Nephron progenitor cell (in vitro differentiated cells): ENCODE results near the gene VDAC2.
"Not testable (repeated sequence)": the region's sequence is repeated elsewhere in the genome, so short reads cannot be mapped to it uniquely, and the experiment has no call there.

Experiments
- DNase-seq: peaks from one replicate; pipeline ENCODE4 v3.0.0; 2021
- H3K27ac Mint-ChIP-seq: 2 replicates; pipeline ENCODE4 v1.8.0; 2021; ENCODE audit warnings: mild to moderate bottlenecking, moderate library complexity, mixed read lengths
- H3K27me3 Mint-ChIP-seq: 2 replicates; pipeline ENCODE4 v1.8.0; 2021; ENCODE audit warnings: mild to moderate bottlenecking, low read depth, mixed read lengths; ENCODE audit not compliant: poor library complexity
- H3K36me3 Mint-ChIP-seq: 2 replicates; pipeline ENCODE4 v1.8.0; 2021; ENCODE audit warnings: low read depth, mixed read lengths
- H3K4me1 Mint-ChIP-seq: 2 replicates; pipeline ENCODE4 v1.8.0; 2021; ENCODE audit warnings: mixed read lengths
- H3K4me3 Mint-ChIP-seq: 2 replicates; pipeline ENCODE4 v1.8.0; 2021; ENCODE audit warnings: mild to moderate bottlenecking, moderate library complexity, mixed read lengths
- H3K9me3 Mint-ChIP-seq: 2 replicates; pipeline ENCODE4 v1.8.0; 2021; ENCODE audit warnings: mild to moderate bottlenecking, moderate library complexity, mixed read lengths
- TF ChIP-seq, protein P1 (sequence below): fragments of 200-600 bp; sonication (generic); IDR thresholded peaks from 2 replicates; pipeline ENCODE4 v1.5.0; 2021; ENCODE audit warnings: antibody characterized with exemption

The VDAC2 gene

DNA sequence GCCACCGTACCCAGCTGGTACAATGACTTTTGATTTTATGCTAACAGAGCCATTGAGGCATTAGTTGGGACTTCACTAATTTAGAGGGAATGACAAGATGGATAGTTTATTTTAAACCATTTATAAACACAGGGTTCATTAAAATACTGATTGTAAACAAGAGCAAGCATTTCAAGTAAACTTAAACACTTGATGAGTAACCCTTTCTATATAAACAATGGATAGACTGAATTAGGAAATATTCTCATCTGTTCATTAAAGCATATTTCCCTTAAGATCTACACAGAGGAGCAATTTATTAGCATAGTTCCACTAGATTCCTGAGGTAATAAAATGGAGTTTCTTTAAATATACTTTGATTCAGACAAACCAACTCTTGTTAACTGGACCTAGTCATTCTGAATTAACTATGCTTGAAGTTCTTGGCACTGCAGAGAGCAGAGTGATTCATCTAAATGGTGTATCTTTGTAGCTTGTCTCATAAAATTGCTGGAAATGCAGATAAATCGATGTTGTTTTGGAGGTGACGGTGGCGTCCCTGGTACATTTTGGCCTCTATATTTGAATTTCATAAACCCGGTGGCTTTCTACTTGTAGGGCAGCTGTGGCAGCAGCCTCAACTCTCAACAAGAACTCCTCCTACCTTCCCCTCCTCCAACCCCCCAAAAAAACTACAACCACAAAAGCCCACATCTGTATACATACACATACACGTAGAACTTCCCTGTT lies 15.4 kb upstream of the VDAC2 start:
- DNase-seq = no peak
- H3K36me3 Mint-ChIP-seq = peaks cover 18% of the 10 kb centered on the region
- peaks cover 27% of the 10 kb centered on the region for H3K4me1 Mint-ChIP-seq
- H3K27ac Mint-ChIP-seq = no peak overlapping the region
- no peaks in the 10 kb centered on the region for H3K9me3 Mint-ChIP-seq
- H3K27me3 Mint-ChIP-seq = peaks cover 6% of the 10 kb centered on the region
- no peak overlapping the region for H3K4me3 Mint-ChIP-seq
- TF ChIP-seq, protein P1, sequence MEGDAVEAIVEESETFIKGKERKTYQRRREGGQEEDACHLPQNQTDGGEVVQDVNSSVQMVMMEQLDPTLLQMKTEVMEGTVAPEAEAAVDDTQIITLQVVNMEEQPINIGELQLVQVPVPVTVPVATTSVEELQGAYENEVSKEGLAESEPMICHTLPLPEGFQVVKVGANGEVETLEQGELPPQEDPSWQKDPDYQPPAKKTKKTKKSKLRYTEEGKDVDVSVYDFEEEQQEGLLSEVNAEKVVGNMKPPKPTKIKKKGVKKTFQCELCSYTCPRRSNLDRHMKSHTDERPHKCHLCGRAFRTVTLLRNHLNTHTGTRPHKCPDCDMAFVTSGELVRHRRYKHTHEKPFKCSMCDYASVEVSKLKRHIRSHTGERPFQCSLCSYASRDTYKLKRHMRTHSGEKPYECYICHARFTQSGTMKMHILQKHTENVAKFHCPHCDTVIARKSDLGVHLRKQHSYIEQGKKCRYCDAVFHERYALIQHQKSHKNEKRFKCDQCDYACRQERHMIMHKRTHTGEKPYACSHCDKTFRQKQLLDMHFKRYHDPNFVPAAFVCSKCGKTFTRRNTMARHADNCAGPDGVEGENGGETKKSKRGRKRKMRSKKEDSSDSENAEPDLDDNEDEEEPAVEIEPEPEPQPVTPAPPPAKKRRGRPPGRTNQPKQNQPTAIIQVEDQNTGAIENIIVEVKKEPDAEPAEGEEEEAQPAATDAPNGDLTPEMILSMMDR = no peak

DNA sequence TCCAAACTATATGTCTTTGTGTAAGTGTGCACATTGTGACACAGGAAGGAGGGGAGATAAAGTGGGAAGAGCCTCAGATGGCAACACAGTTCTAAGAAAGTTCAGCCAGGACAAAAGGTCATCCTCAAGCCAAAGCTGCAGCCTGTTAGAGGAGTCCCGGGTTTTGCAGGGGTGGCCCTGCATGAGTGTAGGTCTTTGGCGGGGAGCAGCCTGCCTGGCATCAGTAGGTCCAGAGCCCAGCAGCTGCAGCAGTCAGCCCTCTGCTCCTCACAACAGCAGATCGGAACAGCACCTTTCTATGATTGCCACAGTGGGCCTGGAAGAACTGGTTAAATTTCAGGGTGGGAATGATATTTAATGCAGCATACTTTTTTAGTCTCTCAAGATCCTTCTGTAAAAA lies 13.5 kb upstream of the VDAC2 start:
- TF ChIP-seq, protein P1 = no peak
- H3K27me3 Mint-ChIP-seq = peaks cover 15% of the 10 kb centered on the region
- H3K9me3 Mint-ChIP-seq = no peaks in the 10 kb centered on the region
- DNase-seq = no peak
- peaks cover 21% of the 10 kb centered on the region for H3K4me1 Mint-ChIP-seq
- H3K27ac Mint-ChIP-seq = no peak overlapping the region
- H3K36me3 Mint-ChIP-seq = peaks cover 18% of the 10 kb centered on the region
- H3K4me3 Mint-ChIP-seq = no peak overlapping the region

DNA sequence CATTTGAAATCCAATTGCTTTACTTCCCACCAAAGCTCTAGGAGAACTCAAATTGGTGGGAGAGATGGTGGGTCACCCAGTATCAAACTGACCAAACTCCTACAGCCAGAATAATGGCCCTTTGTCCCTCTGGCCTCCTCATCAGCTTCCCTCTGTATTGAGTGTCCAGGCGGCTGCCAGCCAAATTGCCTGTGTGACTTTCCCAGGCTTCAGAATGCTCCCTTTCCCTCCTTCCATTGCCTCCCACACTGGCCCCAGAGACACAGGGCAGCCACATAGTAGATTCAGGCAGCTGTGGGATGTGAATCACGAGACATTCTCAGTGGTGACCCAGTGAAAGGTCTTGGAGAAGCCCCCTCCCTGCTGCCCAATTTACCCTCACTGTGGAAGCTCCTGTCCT lies 12.7 kb upstream of the VDAC2 start:
- no peak for DNase-seq
- Mint-ChIP-seq H3K4me1 (peaks cover 23% of the 10 kb centered on the region), H3K27ac (peak overlapping the region; percentile 44), H3K4me3 (no peak overlapping the region), H3K36me3 (peaks cover 18% of the 10 kb centered on the region), H3K27me3 (peaks cover 19% of the 10 kb centered on the region), H3K9me3 (no peaks in the 10 kb centered on the region)
- TF ChIP-seq, protein P1 = no peak

DNA sequence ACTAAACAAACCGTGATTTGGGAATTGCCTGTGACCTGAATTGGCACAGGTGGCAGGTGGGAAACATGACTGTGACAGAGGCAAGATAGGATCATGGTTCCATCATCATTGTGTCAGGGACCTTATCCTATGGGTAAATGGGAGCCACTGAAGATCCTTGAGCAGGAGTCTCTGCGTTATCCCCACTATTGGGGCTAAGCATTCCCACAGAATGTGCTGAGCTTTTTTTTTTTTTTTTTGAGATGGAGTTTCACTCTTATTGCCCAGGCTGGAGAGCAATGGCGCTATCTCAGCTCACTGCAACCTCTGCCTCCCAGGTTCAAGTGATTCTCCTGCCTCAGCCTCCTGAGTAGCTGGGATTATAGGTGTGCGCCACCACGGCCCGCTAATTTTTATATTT lies 10.6 kb upstream of the VDAC2 start:
- not testable (repeated sequence) for H3K27ac Mint-ChIP-seq, DNase-seq, H3K4me3 Mint-ChIP-seq, H3K9me3 Mint-ChIP-seq
- peaks cover 12% of the 10 kb centered on the region for H3K36me3 Mint-ChIP-seq
- H3K27me3 Mint-ChIP-seq = peaks cover 24% of the 10 kb centered on the region
- H3K4me1 Mint-ChIP-seq = peaks cover 35% of the 10 kb centered on the region

DNA sequence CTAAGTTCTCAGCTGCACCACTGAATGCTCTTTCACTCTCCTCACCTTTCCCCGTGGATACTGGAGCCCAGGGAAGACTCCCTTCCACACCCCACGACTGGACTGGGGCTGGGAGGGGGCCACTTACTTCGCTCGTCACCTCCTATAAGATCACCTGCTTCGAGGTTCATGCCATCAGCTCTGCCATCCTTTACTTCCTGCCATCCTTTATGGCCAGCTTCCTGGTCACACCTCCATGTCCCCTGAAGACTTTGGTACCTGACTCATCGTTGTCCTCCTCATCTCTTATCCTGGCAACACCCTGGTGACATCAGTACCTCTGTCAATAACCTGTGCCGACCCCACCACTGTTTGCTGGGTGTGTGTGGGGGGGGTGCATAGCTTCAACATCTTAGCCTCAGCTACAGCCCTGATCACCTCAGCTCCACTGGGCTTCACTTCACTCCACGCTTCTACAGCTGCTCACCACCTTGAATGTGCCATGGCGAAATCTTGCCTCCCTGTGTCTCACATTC lies 8.7 kb upstream of the VDAC2 start:
- Mint-ChIP-seq H3K36me3 (no peaks in the 10 kb centered on the region), H3K27ac (peak overlapping the region; percentile 2), H3K27me3 (peaks cover 32% of the 10 kb centered on the region), H3K4me1 (peaks cover 38% of the 10 kb centered on the region), H3K4me3 (no peak overlapping the region), H3K9me3 (no peaks in the 10 kb centered on the region)
- no peak for DNase-seq
- TF ChIP-seq, protein P1 = no peak

DNA sequence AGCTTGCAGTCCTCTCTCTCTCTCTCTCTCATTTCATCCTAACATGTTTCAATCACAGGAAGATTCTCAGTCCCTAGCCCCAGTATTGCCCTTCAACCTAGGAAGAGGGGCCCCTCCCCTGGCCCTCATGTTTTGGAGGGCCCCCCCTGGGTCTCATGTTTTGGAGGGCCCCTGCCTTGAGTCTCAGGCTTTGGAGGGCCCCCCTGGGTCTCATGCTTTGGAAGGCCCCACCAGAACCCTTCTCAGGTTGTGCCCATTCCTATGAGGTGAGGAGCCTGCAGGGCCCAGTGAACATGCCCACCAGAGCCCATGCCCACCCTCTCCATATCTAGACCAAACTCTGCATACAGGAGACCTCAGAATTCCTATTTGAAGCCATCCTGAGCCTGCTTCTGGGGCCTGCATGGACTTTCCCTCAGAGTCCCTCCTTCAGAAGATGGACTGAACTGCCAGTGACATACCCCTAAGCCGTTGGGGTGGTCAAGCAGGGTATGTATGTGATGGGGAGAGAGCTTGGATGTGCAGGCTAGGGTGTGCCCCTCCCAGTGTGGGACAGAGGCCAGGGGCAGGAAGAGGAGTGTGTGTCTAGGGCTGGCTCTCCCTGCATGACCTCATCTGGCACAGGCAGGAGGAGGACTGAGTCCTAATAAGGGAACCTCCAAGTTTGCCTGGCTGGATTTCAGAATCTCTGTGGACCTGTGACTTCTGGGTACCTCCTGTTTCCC lies 8.1 kb upstream of the VDAC2 start:
- Mint-ChIP-seq H3K4me3 (no peak overlapping the region), H3K9me3 (no peaks in the 10 kb centered on the region), H3K36me3 (no peaks in the 10 kb centered on the region), H3K27ac (peak overlapping the region; percentile 30), H3K4me1 (peaks cover 38% of the 10 kb centered on the region), H3K27me3 (peaks cover 29% of the 10 kb centered on the region)
- TF ChIP-seq, protein P1 = no peak
- DNase-seq = no peak

DNA sequence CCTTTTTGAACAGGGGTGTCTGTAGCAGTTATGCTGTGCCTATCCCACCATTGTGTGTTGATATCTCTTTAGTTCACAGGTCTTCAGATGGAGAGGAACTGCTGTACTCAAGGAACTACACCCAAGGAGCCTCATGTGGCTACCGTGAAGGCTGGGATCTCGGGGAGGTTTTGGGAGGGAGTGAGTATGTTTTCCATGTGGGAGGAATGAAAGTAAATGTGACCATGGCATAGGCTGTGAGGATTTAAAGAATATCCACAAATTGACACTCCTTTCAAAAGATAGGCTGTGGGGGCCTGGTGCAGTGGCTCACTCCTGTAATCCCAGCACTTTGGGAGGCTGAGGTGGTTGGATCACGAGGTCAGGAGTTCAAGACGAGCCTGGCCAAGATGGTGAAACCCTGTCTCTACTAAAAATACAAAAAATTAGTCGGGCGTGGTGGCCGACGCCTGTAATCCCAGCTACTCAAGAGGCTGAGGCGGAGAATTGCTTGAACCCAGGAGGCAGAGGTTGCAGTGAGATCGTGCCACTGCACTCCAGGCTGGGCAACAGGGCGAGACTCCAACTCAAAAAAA lies 7.5 kb upstream of the VDAC2 start:
- H3K4me1 Mint-ChIP-seq = peaks cover 38% of the 10 kb centered on the region
- H3K27me3 Mint-ChIP-seq = peaks cover 29% of the 10 kb centered on the region
- DNase-seq, H3K9me3 Mint-ChIP-seq, H3K36me3 Mint-ChIP-seq, H3K27ac Mint-ChIP-seq, H3K4me3 Mint-ChIP-seq: not testable (repeated sequence)
